IMR-90 (cell line): ENCODE data around the gene NKX2-8. TPM values are rescaled to one million over a fixed set of nuclear protein-coding genes. Genes with fewer than 3 reads are reported as not detected.

Source experiments
- ATAC-seq: fragments of 200-7000 bp; cut with Tn5 transposase; 2 replicates; pipeline ENCODE4 v1.9.1; 2020; ENCODE audit warnings: low read depth, mild to moderate bottlenecking, moderate library complexity
- BruUV-seq: library from RNA; stranded (reverse); fragments of 400-500 nt; replicated peaks from 2 replicates; lab custom pipeline; 2021; lab: Mats Ljungman, UMichigan
- CTCF ChIA-PET: fragments of 300-600 bp; formaldehyde crosslinking; extraction: SDS; loops from one replicate; lab custom pipeline; 2021; ENCODE audit warnings: antibody characterized with exemption; lab: Yijun Ruan, JAX
- POLR2A ChIA-PET: fragments of 300-600 bp; sonication (Branson Sonifier 250); formaldehyde crosslinking; loops from one replicate; lab custom pipeline; 2022; ENCODE audit warnings: antibody characterized with exemption; ENCODE audit not compliant: unreplicated experiment; lab: Charles Lee
- DNase-seq: peaks from one replicate; pipeline ENCODE4 v3.0.0; 2013
- H2AFZ ChIP-seq: replicated peaks from 2 replicates; pipeline ENCODE3; 2013; ENCODE audit warnings: low read length, mild to moderate bottlenecking; ENCODE audit not compliant: poor library complexity
- H2AK5ac ChIP-seq: 2 replicates; pipeline ENCODE4 v1.6.1; 2013; ENCODE audit warnings: low read depth, low read length, inconsistent platforms
- H2AK9ac ChIP-seq: replicated peaks from 2 replicates; pipeline ENCODE3; 2013; ENCODE audit warnings: mild to moderate bottlenecking, low read depth, low read length, moderate library complexity; ENCODE audit not compliant: poor library complexity
- H2BK120ac ChIP-seq: 2 replicates; pipeline ENCODE4 v1.6.1; 2013; ENCODE audit warnings: low read depth, low read length, inconsistent platforms
- H2BK15ac ChIP-seq: 3 replicates; pipeline ENCODE4 v1.6.1; 2013; ENCODE audit warnings: low read depth, low read length, inconsistent platforms
- H2BK20ac ChIP-seq: 2 replicates; pipeline ENCODE4 v1.6.1; 2013; ENCODE audit warnings: low read depth, mild to moderate bottlenecking, inconsistent platforms, low read length, moderate library complexity
- H2BK5ac ChIP-seq: 2 replicates; pipeline ENCODE4 v1.6.1; 2013; ENCODE audit warnings: mild to moderate bottlenecking, low read depth, low read length, inconsistent platforms; ENCODE audit not compliant: poor library complexity, severe bottlenecking
- H3K14ac ChIP-seq: replicated peaks from 2 replicates; pipeline ENCODE4 v1.6.1; 2013; ENCODE audit warnings: low read depth, low read length, inconsistent platforms
- H3K18ac ChIP-seq: 2 replicates; pipeline ENCODE4 v1.6.1; 2013; ENCODE audit warnings: low read depth, low read length, control low read depth
- H3K23ac ChIP-seq: 2 replicates; pipeline ENCODE4 v1.6.1; 2013; ENCODE audit warnings: low read depth, low read length, inconsistent platforms
- H3K27ac ChIP-seq: 2 replicates; pipeline ENCODE4 v1.5.1; 2013; ENCODE audit warnings: mild to moderate bottlenecking, control low read depth, low read length; ENCODE audit not compliant: insufficient read depth
- H3K27me3 ChIP-seq: 2 replicates; pipeline ENCODE4 v1.6.1; 2013; ENCODE audit warnings: low read length; ENCODE audit not compliant: control insufficient read depth, insufficient read depth
- H3K36me3 ChIP-seq: 2 replicates; pipeline ENCODE4 v1.6.1; 2013; ENCODE audit warnings: low read length, mixed read lengths; ENCODE audit not compliant: control insufficient read depth, insufficient read depth
- H3K4ac ChIP-seq: 2 replicates; pipeline ENCODE4 v1.6.1; 2013; ENCODE audit warnings: low read depth, low read length, inconsistent platforms
- H3K4me1 ChIP-seq: 2 replicates; pipeline ENCODE4 v1.6.1; 2013; ENCODE audit warnings: low read length, mixed read lengths; ENCODE audit not compliant: control insufficient read depth, insufficient read depth
- H3K4me2 ChIP-seq: 2 replicates; pipeline ENCODE4 v1.6.1; 2013; ENCODE audit warnings: low read depth, mild to moderate bottlenecking, control low read depth, low read length, moderate library complexity
- H3K4me3 ChIP-seq: 2 replicates; pipeline ENCODE4 v1.5.1; 2013; ENCODE audit warnings: low read depth, mild to moderate bottlenecking, control low read depth, low read length, moderate library complexity; ENCODE audit not compliant: insufficient read depth
- H3K56ac ChIP-seq: 2 replicates; pipeline ENCODE4 v1.6.1; 2013; ENCODE audit warnings: low read length, inconsistent platforms; ENCODE audit not compliant: insufficient read depth; ENCODE audit errors: extremely low read depth
- H3K79me1 ChIP-seq, 2 experiments: 2 replicates each; pipeline ENCODE4 v1.6.1; 2013; ENCODE audit warnings: low read length in 2 of 2, inconsistent platforms in 1 of 2, low read depth in 1 of 2
- H3K9ac ChIP-seq: 2 replicates; pipeline ENCODE4 v1.6.1; 2013; ENCODE audit warnings: low read depth, low read length, control low read depth
- H3K9me1 ChIP-seq: 2 replicates; pipeline ENCODE4 v1.6.1; 2013; ENCODE audit warnings: low read length, inconsistent platforms; ENCODE audit not compliant: insufficient read depth
- H3K9me3 ChIP-seq: 2 replicates; pipeline ENCODE4 v1.6.1; 2013; ENCODE audit warnings: low read length; ENCODE audit not compliant: control insufficient read depth, insufficient read depth
- H4K20me1 ChIP-seq: 2 replicates; pipeline ENCODE4 v1.6.1; 2013; ENCODE audit warnings: low read length, inconsistent platforms; ENCODE audit not compliant: insufficient read depth
- H4K5ac ChIP-seq: 2 replicates; pipeline ENCODE4 v1.6.1; 2013; ENCODE audit warnings: mild to moderate bottlenecking, low read depth, low read length, control low read depth
- H4K8ac ChIP-seq, 2 experiments: 2 replicates each; pipeline ENCODE4 v1.6.1; 2013; ENCODE audit warnings: low read depth in 2 of 2, low read length in 2 of 2, control low read depth in 1 of 2, inconsistent platforms in 1 of 2
- H4K91ac ChIP-seq: 2 replicates; pipeline ENCODE4 v1.6.1; 2013; ENCODE audit warnings: low read depth, low read length, inconsistent platforms; ENCODE audit not compliant: insufficient read depth
- NFE2L2 ChIP-seq: fragments of 150-350 bp; IDR thresholded peaks from 2 replicates; pipeline ENCODE4 v1.6.1; 2016; ENCODE audit warnings: low read depth, mild to moderate bottlenecking, low read length
- POLR2A ChIP-seq: IDR thresholded peaks from 2 replicates; pipeline ENCODE4 v1.6.1; 2012; ENCODE audit warnings: mild to moderate bottlenecking, low read depth, low read length
- RCOR1 ChIP-seq: IDR thresholded peaks from 2 replicates; pipeline ENCODE4 v1.6.1; 2012; ENCODE audit warnings: mild to moderate bottlenecking, low read length, improper control_type of control experiment; ENCODE audit not compliant: insufficient replicate concordance
- RFX5 ChIP-seq: IDR thresholded peaks from 2 replicates; pipeline ENCODE4 v1.8.0; 2012; ENCODE audit warnings: low read depth, mild to moderate bottlenecking, low read length, moderate library complexity
- WGBS, 2 experiments: methylation state at CpG; one replicate each; pipeline versions ENCODE4 v1.1.5 to v1.1.7; 2013; ENCODE audit warnings: missing lambda C conversion rate in 2 of 2; ENCODE audit not compliant: insufficient read length in 1 of 2; ENCODE audit errors: extremely low coverage in 2 of 2; 5-methylcytosine and 5-hydroxymethylcytosine counted together
- dilution Hi-C: fragments of 300-500 bp; cut with HindIII; formaldehyde crosslinking; loops from one replicate; pipeline ENCODE4 v1.14.3; 2018; ENCODE audit warnings: low sequenced_read_pairs; ENCODE audit not compliant: unreplicated experiment
- in situ Hi-C: fragments of 300-500 bp; cut with MboI; formaldehyde crosslinking; loops from 3 replicates; pipeline ENCODE4 v1.14.3; 2019; ENCODE audit warnings: low sequenced_read_pairs, inconsistent platforms, mixed read lengths
- intact Hi-C: fragments of 100-400 bp; cut with micrococcal nuclease; formaldehyde crosslinking; loops from 2 replicates; pipeline ENCODE4 v1.10.0; 2022
- polyA plus RNA-seq, 3 experiments: library from polyadenylated mRNA; depleted of rRNA; stranded (reverse); fragments of >200 nt; gene quantifications; 2 replicates each; pipeline ENCODE4 v1.2.3, GENCODE V29; 2012; ENCODE audit warnings: low replicate concordance in 1 of 3
- total RNA-seq: library from RNA; depleted of rRNA; stranded (reverse); fragments of >200 nt; gene quantifications from 2 replicates; pipeline ENCODE4 v1.2.3, GENCODE V29; 2012
- TF ChIP-seq, protein P1 (sequence below): fragments of 150-350 bp; IDR thresholded peaks from 2 replicates; pipeline ENCODE4 v1.6.1; 2017; ENCODE audit warnings: mild to moderate bottlenecking, antibody characterized with exemption, low read length, low read depth
- TF ChIP-seq, protein P2 (sequence below): fragments of 150-350 bp; IDR thresholded peaks from 2 replicates; pipeline ENCODE4 v1.6.1; 2016; ENCODE audit warnings: low read depth, mild to moderate bottlenecking, low read length, moderate library complexity, borderline replicate concordance

NKX2-8 gene
- total and polyA plus RNA-seq, 2 of the 4 experiments (the other 2 are of a cell fraction), result not detected

DNA sequence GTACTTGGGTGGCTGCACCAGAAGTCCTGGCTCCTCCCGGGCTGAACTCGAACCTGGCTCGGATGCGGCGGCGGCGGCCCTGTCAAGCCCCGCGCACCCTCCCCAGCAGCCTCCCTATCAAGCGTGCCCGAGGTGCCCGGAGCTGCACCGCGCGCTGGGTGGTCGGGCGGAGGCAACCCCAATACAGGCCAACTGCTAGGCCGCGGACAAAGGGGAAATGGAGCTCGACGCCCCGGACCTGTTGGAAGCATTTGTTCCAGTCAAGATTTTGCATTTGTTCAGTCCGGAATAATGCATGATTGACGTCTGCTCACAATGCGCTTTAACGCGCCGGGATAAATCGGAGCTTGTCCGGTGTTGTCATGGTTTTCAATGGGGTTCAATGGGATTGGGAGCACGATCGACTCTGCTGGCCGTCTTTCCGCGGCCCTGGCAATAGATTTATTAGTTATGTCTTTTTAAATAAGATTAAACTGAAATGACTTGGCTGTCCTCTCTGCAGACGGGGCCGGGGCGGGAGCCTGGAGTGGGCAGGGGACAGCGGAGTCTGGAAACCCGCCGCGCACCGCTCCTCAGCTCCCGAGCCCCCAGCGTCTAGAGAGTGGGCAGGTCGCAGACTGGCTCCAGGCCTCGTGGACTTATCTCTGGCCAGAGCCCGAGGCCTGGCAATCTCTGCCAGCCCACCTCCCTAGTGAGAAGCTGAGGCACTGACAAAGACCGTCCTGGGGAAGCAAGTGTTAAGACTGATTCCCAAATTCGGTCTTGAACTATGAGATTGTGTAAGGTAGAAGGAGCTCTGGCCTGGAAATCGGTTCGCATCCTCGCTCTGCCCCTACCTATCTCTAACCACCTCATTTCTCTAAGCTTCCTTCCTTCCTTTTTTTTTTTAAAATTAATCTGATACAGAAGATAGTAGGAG is 1.7 kb upstream of the NKX2-8 start:
- H2BK5ac ChIP-seq, result no peak overlapping the region
- no peak overlapping the region for H4K5ac ChIP-seq
- H3K4me2 ChIP-seq, result no peak overlapping the region
- H4K91ac ChIP-seq, result no peak overlapping the region
- no peak overlapping the region for H3K4ac ChIP-seq
- dilution Hi-C loops (no loop called here), in situ Hi-C loops (no loop called here), intact Hi-C loops (no loop called here)
- H2AK9ac ChIP-seq, result no peak overlapping the region
- no peak for ATAC-seq
- no peak overlapping the region for H2BK120ac ChIP-seq
- no peak overlapping the region for H3K23ac ChIP-seq
- H3K9ac ChIP-seq, result no peak overlapping the region
- no peaks in the 10 kb centered on the region for H4K20me1 ChIP-seq
- ChIA-PET CTCF (no interaction called here), POLR2A (no interaction called here)
- H3K9me1 ChIP-seq, result no peaks in the 10 kb centered on the region
- no peaks in the 10 kb centered on the region for H3K4me1 ChIP-seq
- no peak for DNase-seq
- H3K27me3 ChIP-seq, result peaks cover 65% of the 10 kb centered on the region
- H4K8ac ChIP-seq, result no peak overlapping the region
- no peak overlapping the region for H2BK20ac ChIP-seq
- TF ChIP-seq, protein P1, sequence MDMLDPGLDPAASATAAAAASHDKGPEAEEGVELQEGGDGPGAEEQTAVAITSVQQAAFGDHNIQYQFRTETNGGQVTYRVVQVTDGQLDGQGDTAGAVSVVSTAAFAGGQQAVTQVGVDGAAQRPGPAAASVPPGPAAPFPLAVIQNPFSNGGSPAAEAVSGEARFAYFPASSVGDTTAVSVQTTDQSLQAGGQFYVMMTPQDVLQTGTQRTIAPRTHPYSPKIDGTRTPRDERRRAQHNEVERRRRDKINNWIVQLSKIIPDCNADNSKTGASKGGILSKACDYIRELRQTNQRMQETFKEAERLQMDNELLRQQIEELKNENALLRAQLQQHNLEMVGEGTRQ, result no peak
- TF ChIP-seq RCOR1 (no peak), RFX5 (no peak), NFE2L2 (no peak), POLR2A (no peak)
- TF ChIP-seq, protein P2, sequence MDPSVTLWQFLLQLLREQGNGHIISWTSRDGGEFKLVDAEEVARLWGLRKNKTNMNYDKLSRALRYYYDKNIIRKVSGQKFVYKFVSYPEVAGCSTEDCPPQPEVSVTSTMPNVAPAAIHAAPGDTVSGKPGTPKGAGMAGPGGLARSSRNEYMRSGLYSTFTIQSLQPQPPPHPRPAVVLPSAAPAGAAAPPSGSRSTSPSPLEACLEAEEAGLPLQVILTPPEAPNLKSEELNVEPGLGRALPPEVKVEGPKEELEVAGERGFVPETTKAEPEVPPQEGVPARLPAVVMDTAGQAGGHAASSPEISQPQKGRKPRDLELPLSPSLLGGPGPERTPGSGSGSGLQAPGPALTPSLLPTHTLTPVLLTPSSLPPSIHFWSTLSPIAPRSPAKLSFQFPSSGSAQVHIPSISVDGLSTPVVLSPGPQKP, result no peak
- H3K56ac ChIP-seq, result no peak overlapping the region
- no TSS peak for BruUV-seq
- 4% methylated on average over 19 of the region's 53 CpGs; no CpG with 5 or more reads in 1 of the 2 experiments for WGBS, 2 experiments
- no peak overlapping the region for H3K14ac ChIP-seq
- H3K18ac ChIP-seq, result no peak overlapping the region
- no peaks in the 10 kb centered on the region for H3K79me1 ChIP-seq
- no peak overlapping the region for H3K4me3 ChIP-seq
- no peak overlapping the region for H2AK5ac ChIP-seq
- no peak overlapping the region for H2AFZ ChIP-seq
- no peak overlapping the region for H3K27ac ChIP-seq
- H3K9me3 ChIP-seq, result no peaks in the 10 kb centered on the region
- H2BK15ac ChIP-seq, result no peak overlapping the region
- H3K36me3 ChIP-seq, result no peaks in the 10 kb centered on the region
